Spleen (tissue), 11 donors: ENCODE results near the gene ZNF76. TPM values are rescaled to one million over a fixed set of nuclear protein-coding genes. Genes with fewer than 3 reads are reported as not detected.

Experiments used
- DNase-seq: peaks from one replicate; pipeline ENCODE4 v3.0.0-alpha.2; 2020
- H3K27ac ChIP-seq, 8 donors: fragments of 200-600 bp; sonication (generic) in 7 of 8; 1 replicate in 4 of 8; 2 replicates in 4 of 8; pipeline versions ENCODE4 v1.5.0 to v1.8.0; 2016 to 2021; ENCODE audit warnings: inconsistent platforms in 4 of 8, mild to moderate bottlenecking in 4 of 8, moderate library complexity in 1 of 8
- H3K27me3 ChIP-seq, 7 donors: fragments of 200-600 bp; sonication (generic) in 6 of 7; replicated peaks in 1 of 7; 1 replicate in 4 of 7; 2 replicates in 3 of 7; pipeline versions ENCODE4 v1.5.0 to v1.8.0; 2016 to 2021; ENCODE audit warnings: inconsistent platforms in 3 of 7, mild to moderate bottlenecking in 1 of 7
- H3K36me3 ChIP-seq, 6 donors: fragments of 200-600 bp; sonication (generic) in 5 of 6; 1 replicate in 4 of 6; 2 replicates in 2 of 6; pipeline versions ENCODE4 v1.5.0 to v1.8.0; 2016 to 2021; ENCODE audit warnings: inconsistent platforms in 2 of 6
- H3K4me1 ChIP-seq, 6 donors: fragments of 200-600 bp; sonication (generic) in 5 of 6; 1 replicate in 3 of 6; 2 replicates in 3 of 6; pipeline versions ENCODE4 v1.5.0 to v1.8.0; 2016 to 2021; ENCODE audit warnings: inconsistent platforms in 3 of 6
- H3K4me3 ChIP-seq, 8 donors: fragments of 200-600 bp; sonication (generic) in 7 of 8; 1 replicate in 4 of 8; 2 replicates in 4 of 8; pipeline versions ENCODE4 v1.5.0 to v1.8.0; 2016 to 2021; ENCODE audit warnings: inconsistent platforms in 4 of 8, mild to moderate bottlenecking in 4 of 8, moderate library complexity in 2 of 8
- H3K9me3 ChIP-seq, 8 donors: fragments of 200-600 bp; sonication (generic) in 7 of 8; 1 replicate in 4 of 8; 2 replicates in 4 of 8; pipeline versions ENCODE4 v1.5.0 to v1.8.0; 2016 to 2021; ENCODE audit warnings: inconsistent platforms in 4 of 8
- CTCF ChIP-seq, 11 experiments: fragments of 200-600 bp in 7 of 11; fragments of 450-650 bp in 4 of 11; sonication (generic) in 4 of 11; IDR thresholded peaks in 8 of 11; conservative IDR thresholded peaks in 3 of 11; 1 replicate in 7 of 11; 2 replicates in 4 of 11; pipeline versions ENCODE4 v1.4.0 to v1.8.0; 2016 to 2021; ENCODE audit warnings: antibody characterized with exemption in 11 of 11, inconsistent platforms in 4 of 11, mild to moderate bottlenecking in 1 of 11
- POLR2A ChIP-seq, 3 donors: fragments of 450-650 bp; IDR thresholded peaks; one replicate each; pipeline ENCODE4 v1.5.1; 2017; ENCODE audit warnings: antibody characterized with exemption in 3 of 3, mild to moderate bottlenecking in 1 of 3
- POLR2AphosphoS5 ChIP-seq, 3 donors: sonication (generic); formaldehyde crosslinking; IDR thresholded peaks; one replicate each; pipeline ENCODE4 v1.5.1; 2017; ENCODE audit warnings: antibody characterized with exemption in 3 of 3
- WGBS, 5 donors: extraction: QIAGEN DNeasy Blood & Tissue Kit in 3 of 5; methylation state at CpG; one replicate each; pipeline versions ENCODE4 v1.1.5 to v1.1.7; 2013 to 2018; 5-methylcytosine and 5-hydroxymethylcytosine counted together
- intact Hi-C: fragments of 100-400 bp; cut with DNase I; formaldehyde crosslinking; loops from one replicate; pipeline ENCODE4 v1.15.0; 2023; ENCODE audit warnings: low total_unique reads
- polyA plus RNA-seq, 3 donors: library from polyadenylated mRNA; stranded (reverse); fragments of 200-250 nt; gene quantifications; one replicate each; pipeline ENCODE4 v1.2.1, GENCODE V29; 2013
- total RNA-seq, 7 donors: library from RNA; depleted of rRNA in 3 of 7; stranded (reverse); fragments of >200 nt in 3 of 7; fragmentation: NEBNext Ultra II Directional in 4 of 7; extraction: Animal tissue kit (Norgen Biotek cat#: 25700) in 4 of 7; gene quantifications; one replicate each; pipeline versions ENCODE4 v1.1.0 to v1.2.1, GENCODE V29; 2016 to 2021
- donor health status: healthy with polysubstance abuse.
- donor health status: DM: no; HTN: no; CAD: no; lungs with moderate emphysema.
- donor health status: DM: no; HTN: no; CAD: no.
- donor health status: Bipolar disorder and iron deficiency.
- donor health status: healthy.
- donor health status: DM: no; HTN: no; CAD: no.
- donor health status: DM: yes; HTN: yes; CAD: no.

ZNF76 gene
- total and polyA plus RNA-seq, 10 donors, result 25.6 to 80.0 (median 57.8) TPM

- Histone ChIP-seq H3K27me3 (no peaks in the 10 kb centered on the region), H3K27ac (no peak overlapping the region), H3K4me1 (peaks cover 18 to 76% (median 39%) of the 10 kb centered on the region in 6 donors), H3K4me3 (no peak overlapping the region), H3K9me3 (no peaks in the 10 kb centered on the region), H3K36me3 (no peaks in the 10 kb centered on the region)
- 38 to 89% (median 74%) methylated on average over 1 to 2 of the region's 2 CpGs for WGBS, 5 donors
- no peak for TF ChIP-seq POLR2A (IDR thresholded peaks at IDR 0.05)
- TF ChIP-seq CTCF (IDR thresholded peaks at IDR 0.05 in 8 of 11, conservative IDR thresholded peaks at IDR 0.05 in 3 of 11), result no peak
- TF ChIP-seq POLR2AphosphoS5 (IDR thresholded peaks at IDR 0.05), result no peak
- intact Hi-C loops, result no loop called here
- DNase-seq, result no peak
Observed at GRCh38 chr6:35262596-35262995, 3.1 kb downstream of the ZNF76 start.

DNA sequence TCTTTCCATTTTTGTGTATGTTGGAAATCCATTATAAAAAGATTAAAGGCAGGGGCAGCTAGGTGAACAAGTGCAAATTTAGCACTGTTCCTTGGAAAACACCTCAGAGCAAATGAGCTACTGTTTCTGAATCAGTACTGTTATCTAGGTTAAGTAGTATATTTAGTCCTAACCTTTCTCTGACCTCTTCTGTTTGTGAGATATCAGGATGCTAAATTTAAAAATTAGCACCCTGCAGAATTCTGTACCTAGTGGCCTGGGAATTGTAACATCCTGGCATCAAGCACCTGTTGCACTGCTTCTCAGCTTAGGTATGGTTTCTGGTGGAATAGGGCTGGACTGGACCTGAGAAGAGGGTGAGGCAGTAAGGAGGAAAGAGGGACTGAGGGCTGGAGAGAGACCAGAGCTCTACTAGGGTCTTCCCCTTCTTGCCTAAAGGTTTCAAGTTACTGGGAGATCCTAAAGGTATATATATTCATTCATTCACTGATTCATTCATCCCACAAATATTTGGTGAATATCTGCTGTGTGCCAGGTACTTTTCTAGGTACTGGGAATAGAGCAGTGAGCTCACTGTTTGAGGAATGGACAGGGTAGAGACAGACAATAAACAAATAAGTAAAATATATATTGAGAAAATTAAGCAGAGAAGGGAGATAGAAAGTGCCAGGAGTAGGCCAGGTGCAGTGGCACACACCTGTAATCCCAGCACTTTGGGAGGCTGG is 5.2 kb downstream of the ZNF76 start:
- no peak overlapping the region for H3K27ac ChIP-seq
- H3K36me3 ChIP-seq, result peaks cover 0 to under 1% (median 0%) of the 10 kb centered on the region in 6 donors
- H3K27me3 ChIP-seq, result no peaks in the 10 kb centered on the region
- intact Hi-C loops, result no loop called here
- no peak for DNase-seq
- peaks cover 11 to 61% (median 27%) of the 10 kb centered on the region in 6 donors for H3K4me1 ChIP-seq
- H3K9me3 ChIP-seq, result no peaks in the 10 kb centered on the region
- no peak overlapping the region for H3K4me3 ChIP-seq
- TF ChIP-seq CTCF (IDR thresholded peaks at IDR 0.05 in 8 of 11, conservative IDR thresholded peaks at IDR 0.05 in 3 of 11), result no peak
- no peak for TF ChIP-seq POLR2A (IDR thresholded peaks at IDR 0.05)
- no peak for TF ChIP-seq POLR2AphosphoS5 (IDR thresholded peaks at IDR 0.05)

GRCh38 chr6:35265523-35265922 is 6.0 kb downstream of the ZNF76 start:
- Histone ChIP-seq H3K27me3 (no peaks in the 10 kb centered on the region), H3K27ac (no peak overlapping the region)

DNA sequence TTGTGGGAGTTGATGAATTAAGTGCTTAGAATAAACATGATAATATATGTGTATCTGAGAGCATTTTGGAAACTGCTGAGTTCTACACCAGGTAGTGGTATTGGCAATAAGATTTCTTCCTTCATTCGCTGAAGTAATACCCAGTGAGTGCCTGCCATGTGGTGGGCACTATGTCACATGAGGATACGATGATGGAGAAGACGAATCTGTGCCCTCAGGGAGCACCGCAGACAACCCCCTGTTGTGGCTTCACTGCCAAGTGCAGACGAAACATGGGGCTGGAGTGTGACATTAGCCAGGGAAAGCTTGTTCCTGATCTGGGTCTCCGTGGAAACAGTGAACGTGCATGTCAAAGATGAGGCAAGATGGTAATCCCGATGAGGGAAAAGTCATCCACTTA is 7.9 kb downstream of the ZNF76 start:
- H3K36me3 ChIP-seq, result peaks cover 0 to 13% (median 0%) of the 10 kb centered on the region in 6 donors
- WGBS, 5 donors, result 92 to 97% (median 95%) methylated on average over 8 of the region's 8 CpGs
- no peaks in the 10 kb centered on the region for H3K27me3 ChIP-seq
- H3K9me3 ChIP-seq, result no peaks in the 10 kb centered on the region
- H3K4me1 ChIP-seq, result peaks cover 0 to 34% (median 14%) of the 10 kb centered on the region in 6 donors
- DNase-seq, result no peak
- TF ChIP-seq POLR2AphosphoS5 (IDR thresholded peaks at IDR 0.05) (no peak), CTCF (IDR thresholded peaks at IDR 0.05 in 8 of 11, conservative IDR thresholded peaks at IDR 0.05 in 3 of 11) (no peak), POLR2A (IDR thresholded peaks at IDR 0.05) (no peak)
- H3K27ac ChIP-seq, result no peak overlapping the region
- intact Hi-C loops, result no loop called here
- no peak overlapping the region for H3K4me3 ChIP-seq

More at GRCh38 chr6:35265523-35265922, 6.0 kb downstream of the ZNF76 start:
- Histone ChIP-seq H3K36me3 (peaks cover 0 to 9% (median 0%) of the 10 kb centered on the region in 6 donors), H3K9me3 (no peaks in the 10 kb centered on the region), H3K4me3 (no peak overlapping the region), H3K4me1 (peaks cover 7 to 53% (median 22%) of the 10 kb centered on the region in 6 donors)
- 88 to 95% (median 93%) methylated on average over 2 of the region's 2 CpGs for WGBS, 5 donors
- DNase-seq, result no peak
- no peak for TF ChIP-seq POLR2AphosphoS5 (IDR thresholded peaks at IDR 0.05)
- no peak for TF ChIP-seq POLR2A (IDR thresholded peaks at IDR 0.05)
- intact Hi-C loops, result no loop called here
